ENCODE data around the gene ZXDC.

The ZXDC gene

GRCh38 chr3:126484148-126484547, 8.5 kb upstream of the ZXDC start:
- peaks cover 0 to 4% of the 10 kb centered on the region in 2 donors for H3K4me1 ChIP-seq (ENCODE audit: control insufficient read depth in 2 of 2, insufficient read depth in 2 of 2, low read length in 2 of 2)
- no peak overlapping the region for H3K27ac ChIP-seq (ENCODE audit: low read depth in 2 of 2, low read length in 2 of 2)
- peaks cover 0 to 2% of the 10 kb centered on the region in 2 donors for H3K27me3 ChIP-seq (ENCODE audit: control insufficient read depth in 2 of 2, insufficient read depth in 2 of 2, low read length in 2 of 2)
- no peak overlapping the region for H3K4me3 ChIP-seq (ENCODE audit: low read length in 2 of 2)
- H3K9me3 ChIP-seq (ENCODE audit: control insufficient read depth in 2 of 2, low read length in 2 of 2) = no peaks in the 10 kb centered on the region
- no peak overlapping the region for H3K9ac ChIP-seq (ENCODE audit: low read depth in 1 of 2, low read length in 2 of 2)
- no peaks in the 10 kb centered on the region for H3K36me3 ChIP-seq (ENCODE audit: control insufficient read depth in 2 of 2, insufficient read depth in 2 of 2, low read length in 2 of 2)

GRCh38 chr3:126483321-126483761, 7.7 kb upstream of the ZXDC start:
- no peak overlapping the region for H3K4me3 ChIP-seq (ENCODE audit: low read length in 2 of 2)
- H3K4me1 ChIP-seq (ENCODE audit: control insufficient read depth in 2 of 2, insufficient read depth in 2 of 2, low read length in 2 of 2) = peaks cover 0 to 4% of the 10 kb centered on the region in 2 donors
- H3K27me3 ChIP-seq (ENCODE audit: control insufficient read depth in 2 of 2, insufficient read depth in 2 of 2, low read length in 2 of 2) = no peaks in the 10 kb centered on the region
- H3K27ac ChIP-seq (ENCODE audit: low read depth in 2 of 2, low read length in 2 of 2) = no peak overlapping the region
- H3K9ac ChIP-seq (ENCODE audit: low read depth in 1 of 2, low read length in 2 of 2) = no peak overlapping the region
- no peaks in the 10 kb centered on the region for H3K36me3 ChIP-seq (ENCODE audit: control insufficient read depth in 2 of 2, insufficient read depth in 2 of 2, low read length in 2 of 2)
- H3K9me3 ChIP-seq (ENCODE audit: control insufficient read depth in 2 of 2, low read length in 2 of 2) = no peaks in the 10 kb centered on the region

GRCh38 chr3:126482503-126483255, 7.0 kb upstream of the ZXDC start:
- H3K9ac ChIP-seq (ENCODE audit: low read depth in 1 of 2, low read length in 2 of 2) = no peak overlapping the region
- H3K4me3 ChIP-seq (ENCODE audit: low read length in 2 of 2) = no peak overlapping the region
- H3K4me1 ChIP-seq (ENCODE audit: control insufficient read depth in 2 of 2, insufficient read depth in 2 of 2, low read length in 2 of 2) = peaks cover 0 to 4% of the 10 kb centered on the region in 2 donors
- no peak overlapping the region for H3K27ac ChIP-seq (ENCODE audit: low read depth in 2 of 2, low read length in 2 of 2)
- H3K27me3 ChIP-seq (ENCODE audit: control insufficient read depth in 2 of 2, insufficient read depth in 2 of 2, low read length in 2 of 2) = no peaks in the 10 kb centered on the region
- H3K36me3 ChIP-seq (ENCODE audit: control insufficient read depth in 2 of 2, insufficient read depth in 2 of 2, low read length in 2 of 2) = no peaks in the 10 kb centered on the region
- no peaks in the 10 kb centered on the region for H3K9me3 ChIP-seq (ENCODE audit: control insufficient read depth in 2 of 2, low read length in 2 of 2)

GRCh38 chr3:126481808-126482502, 6.3 kb upstream of the ZXDC start:
- peaks cover 0 to 4% of the 10 kb centered on the region in 2 donors for H3K4me1 ChIP-seq (ENCODE audit: control insufficient read depth in 2 of 2, insufficient read depth in 2 of 2, low read length in 2 of 2)
- no peaks in the 10 kb centered on the region for H3K27me3 ChIP-seq (ENCODE audit: control insufficient read depth in 2 of 2, insufficient read depth in 2 of 2, low read length in 2 of 2)
- no peaks in the 10 kb centered on the region for H3K9me3 ChIP-seq (ENCODE audit: control insufficient read depth in 2 of 2, low read length in 2 of 2)
- no peak overlapping the region for H3K4me3 ChIP-seq (ENCODE audit: low read length in 2 of 2)
- no peaks in the 10 kb centered on the region for H3K36me3 ChIP-seq (ENCODE audit: control insufficient read depth in 2 of 2, insufficient read depth in 2 of 2, low read length in 2 of 2)
- no peak overlapping the region for H3K9ac ChIP-seq (ENCODE audit: low read depth in 1 of 2, low read length in 2 of 2)
- H3K27ac ChIP-seq (ENCODE audit: low read depth in 2 of 2, low read length in 2 of 2) = peak overlapping the region in 1 of 2 donors; percentile 27

- no peak overlapping the region for H3K27ac ChIP-seq (ENCODE audit: low read depth in 2 of 2, low read length in 2 of 2)
- H3K4me3 ChIP-seq (ENCODE audit: low read length in 2 of 2) = no peak overlapping the region
- no peaks in the 10 kb centered on the region for H3K27me3 ChIP-seq (ENCODE audit: control insufficient read depth in 2 of 2, insufficient read depth in 2 of 2, low read length in 2 of 2)
- H3K9ac ChIP-seq (ENCODE audit: low read depth in 1 of 2, low read length in 2 of 2) = no peak overlapping the region
- peaks cover 0 to 11% of the 10 kb centered on the region in 2 donors for H3K4me1 ChIP-seq (ENCODE audit: control insufficient read depth in 2 of 2, insufficient read depth in 2 of 2, low read length in 2 of 2)
- no peaks in the 10 kb centered on the region for H3K36me3 ChIP-seq (ENCODE audit: control insufficient read depth in 2 of 2, insufficient read depth in 2 of 2, low read length in 2 of 2)
- H3K9me3 ChIP-seq (ENCODE audit: control insufficient read depth in 2 of 2, low read length in 2 of 2) = no peaks in the 10 kb centered on the region
These were observed 5.2 kb upstream of the ZXDC start for GRCh38 chr3:126480861-126481260.

- no peaks in the 10 kb centered on the region for H3K9me3 ChIP-seq (ENCODE audit: control insufficient read depth in 2 of 2, low read length in 2 of 2)
- no peaks in the 10 kb centered on the region for H3K36me3 ChIP-seq (ENCODE audit: control insufficient read depth in 2 of 2, insufficient read depth in 2 of 2, low read length in 2 of 2)
- no peak overlapping the region for H3K4me3 ChIP-seq (ENCODE audit: low read length in 2 of 2)
- no peak overlapping the region for H3K27ac ChIP-seq (ENCODE audit: low read depth in 2 of 2, low read length in 2 of 2)
- no peaks in the 10 kb centered on the region for H3K27me3 ChIP-seq (ENCODE audit: control insufficient read depth in 2 of 2, insufficient read depth in 2 of 2, low read length in 2 of 2)
- peaks cover 0 to 11% of the 10 kb centered on the region in 2 donors for H3K4me1 ChIP-seq (ENCODE audit: control insufficient read depth in 2 of 2, insufficient read depth in 2 of 2, low read length in 2 of 2)
- no peak overlapping the region for H3K9ac ChIP-seq (ENCODE audit: low read depth in 1 of 2, low read length in 2 of 2)
These were observed 4.5 kb upstream of the ZXDC start for GRCh38 chr3:126480206-126480605.

GRCh38 chr3:126479642-126480041, 4.0 kb upstream of the ZXDC start:
- Histone ChIP-seq H3K27ac (ENCODE audit: low read depth in 2 of 2, low read length in 2 of 2) (no peak overlapping the region), H3K36me3 (ENCODE audit: control insufficient read depth in 2 of 2, insufficient read depth in 2 of 2, low read length in 2 of 2) (no peaks in the 10 kb centered on the region), H3K4me1 (ENCODE audit: control insufficient read depth in 2 of 2, insufficient read depth in 2 of 2, low read length in 2 of 2) (peaks cover 3 to 13% of the 10 kb centered on the region in 2 donors), H3K4me3 (ENCODE audit: low read length in 2 of 2) (no peak overlapping the region), H3K9ac (ENCODE audit: low read depth in 1 of 2, low read length in 2 of 2) (no peak overlapping the region), H3K27me3 (ENCODE audit: control insufficient read depth in 2 of 2, insufficient read depth in 2 of 2, low read length in 2 of 2) (no peaks in the 10 kb centered on the region), H3K9me3 (ENCODE audit: control insufficient read depth in 2 of 2, low read length in 2 of 2) (no peaks in the 10 kb centered on the region)

GRCh38 chr3:126478581-126479310, 3.1 kb upstream of the ZXDC start:
- no peak overlapping the region for H3K9ac ChIP-seq (ENCODE audit: low read depth in 1 of 2, low read length in 2 of 2)
- H3K4me1 ChIP-seq (ENCODE audit: control insufficient read depth in 2 of 2, insufficient read depth in 2 of 2, low read length in 2 of 2) = peaks cover 11 to 20% of the 10 kb centered on the region in 2 donors
- H3K27ac ChIP-seq (ENCODE audit: low read depth in 2 of 2, low read length in 2 of 2) = no peak overlapping the region
- no peaks in the 10 kb centered on the region for H3K27me3 ChIP-seq (ENCODE audit: control insufficient read depth in 2 of 2, insufficient read depth in 2 of 2, low read length in 2 of 2)
- H3K9me3 ChIP-seq (ENCODE audit: control insufficient read depth in 2 of 2, low read length in 2 of 2) = no peaks in the 10 kb centered on the region
- no peak overlapping the region for H3K4me3 ChIP-seq (ENCODE audit: low read length in 2 of 2)
- H3K36me3 ChIP-seq (ENCODE audit: control insufficient read depth in 2 of 2, insufficient read depth in 2 of 2, low read length in 2 of 2) = no peaks in the 10 kb centered on the region

GRCh38 chr3:126477061-126477380, 1.3 kb upstream of the ZXDC start:
- Histone ChIP-seq H3K9me3 (ENCODE audit: control insufficient read depth in 2 of 2, low read length in 2 of 2) (no peaks in the 10 kb centered on the region), H3K27me3 (ENCODE audit: control insufficient read depth in 2 of 2, insufficient read depth in 2 of 2, low read length in 2 of 2) (no peaks in the 10 kb centered on the region), H3K27ac (ENCODE audit: low read depth in 2 of 2, low read length in 2 of 2) (no peak overlapping the region), H3K4me1 (ENCODE audit: control insufficient read depth in 2 of 2, insufficient read depth in 2 of 2, low read length in 2 of 2) (peaks cover 28 to 36% of the 10 kb centered on the region in 2 donors), H3K9ac (ENCODE audit: low read depth in 1 of 2, low read length in 2 of 2) (no peak overlapping the region), H3K4me3 (ENCODE audit: low read length in 2 of 2) (no peak overlapping the region), H3K36me3 (ENCODE audit: control insufficient read depth in 2 of 2, insufficient read depth in 2 of 2, low read length in 2 of 2) (peaks cover 0 to 5% of the 10 kb centered on the region in 2 donors)

All from mucosa of rectum (tissue), 2 donors.